ENCODE data around the gene COL18A1. TPM values are rescaled to one million over a fixed set of nuclear protein-coding genes. Genes with fewer than 3 reads are reported as not detected.

Gene COL18A1
- total and polyA plus RNA-seq, 10 donors, result 35.0 to 208 (median 86.4) TPM

DNA sequence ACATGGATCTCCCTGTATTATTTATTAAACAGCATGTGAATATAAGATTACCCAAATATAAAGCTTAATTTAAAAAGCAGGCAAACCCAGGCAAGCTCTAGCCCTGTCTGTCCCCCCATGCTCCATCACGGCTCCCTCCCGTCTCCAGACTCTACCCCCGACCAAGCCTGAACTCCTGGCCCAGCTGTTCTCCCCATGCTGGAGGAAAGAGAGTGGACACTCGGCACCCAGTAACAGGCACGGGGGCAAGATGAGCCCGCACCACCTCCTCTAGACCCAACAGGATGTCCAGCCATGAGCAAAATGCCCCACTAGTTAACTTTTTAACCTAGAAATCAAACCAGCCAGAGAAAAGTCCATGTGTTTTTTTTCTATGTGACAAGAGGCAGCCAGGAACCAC, 118.0 kb downstream of the COL18A1 start:
- no peak overlapping the region for H3K4me3 ChIP-seq
- 78 to 99% (median 98%) methylated on average over 6 of the region's 6 CpGs for WGBS, 5 donors
- DNase-seq, result peak; percentile 31
- peaks cover 0 to 30% (median 16%) of the 10 kb centered on the region in 6 donors for H3K4me1 ChIP-seq
- no peaks in the 10 kb centered on the region for H3K27me3 ChIP-seq (replicated peaks in 1 of 7)
- TF ChIP-seq POLR2AphosphoS5 (IDR thresholded peaks at IDR 0.05), result no peak
- TF ChIP-seq, protein P1, sequence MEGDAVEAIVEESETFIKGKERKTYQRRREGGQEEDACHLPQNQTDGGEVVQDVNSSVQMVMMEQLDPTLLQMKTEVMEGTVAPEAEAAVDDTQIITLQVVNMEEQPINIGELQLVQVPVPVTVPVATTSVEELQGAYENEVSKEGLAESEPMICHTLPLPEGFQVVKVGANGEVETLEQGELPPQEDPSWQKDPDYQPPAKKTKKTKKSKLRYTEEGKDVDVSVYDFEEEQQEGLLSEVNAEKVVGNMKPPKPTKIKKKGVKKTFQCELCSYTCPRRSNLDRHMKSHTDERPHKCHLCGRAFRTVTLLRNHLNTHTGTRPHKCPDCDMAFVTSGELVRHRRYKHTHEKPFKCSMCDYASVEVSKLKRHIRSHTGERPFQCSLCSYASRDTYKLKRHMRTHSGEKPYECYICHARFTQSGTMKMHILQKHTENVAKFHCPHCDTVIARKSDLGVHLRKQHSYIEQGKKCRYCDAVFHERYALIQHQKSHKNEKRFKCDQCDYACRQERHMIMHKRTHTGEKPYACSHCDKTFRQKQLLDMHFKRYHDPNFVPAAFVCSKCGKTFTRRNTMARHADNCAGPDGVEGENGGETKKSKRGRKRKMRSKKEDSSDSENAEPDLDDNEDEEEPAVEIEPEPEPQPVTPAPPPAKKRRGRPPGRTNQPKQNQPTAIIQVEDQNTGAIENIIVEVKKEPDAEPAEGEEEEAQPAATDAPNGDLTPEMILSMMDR (IDR thresholded peaks at IDR 0.05 in 8 of 11, conservative IDR thresholded peaks at IDR 0.05 in 3 of 11), result no peak
- TF ChIP-seq POLR2A (IDR thresholded peaks at IDR 0.05), result no peak
- H3K36me3 ChIP-seq, result peaks cover 0 to 81% (median 14%) of the 10 kb centered on the region in 6 donors
- no peak overlapping the region for H3K27ac ChIP-seq
- H3K9me3 ChIP-seq, result peaks cover 3 to 41% (median 38%) of the 10 kb centered on the region in 8 donors
- intact Hi-C loops (cut with DNase I; ENCODE audit: low total_unique reads), result no loop called here

DNA sequence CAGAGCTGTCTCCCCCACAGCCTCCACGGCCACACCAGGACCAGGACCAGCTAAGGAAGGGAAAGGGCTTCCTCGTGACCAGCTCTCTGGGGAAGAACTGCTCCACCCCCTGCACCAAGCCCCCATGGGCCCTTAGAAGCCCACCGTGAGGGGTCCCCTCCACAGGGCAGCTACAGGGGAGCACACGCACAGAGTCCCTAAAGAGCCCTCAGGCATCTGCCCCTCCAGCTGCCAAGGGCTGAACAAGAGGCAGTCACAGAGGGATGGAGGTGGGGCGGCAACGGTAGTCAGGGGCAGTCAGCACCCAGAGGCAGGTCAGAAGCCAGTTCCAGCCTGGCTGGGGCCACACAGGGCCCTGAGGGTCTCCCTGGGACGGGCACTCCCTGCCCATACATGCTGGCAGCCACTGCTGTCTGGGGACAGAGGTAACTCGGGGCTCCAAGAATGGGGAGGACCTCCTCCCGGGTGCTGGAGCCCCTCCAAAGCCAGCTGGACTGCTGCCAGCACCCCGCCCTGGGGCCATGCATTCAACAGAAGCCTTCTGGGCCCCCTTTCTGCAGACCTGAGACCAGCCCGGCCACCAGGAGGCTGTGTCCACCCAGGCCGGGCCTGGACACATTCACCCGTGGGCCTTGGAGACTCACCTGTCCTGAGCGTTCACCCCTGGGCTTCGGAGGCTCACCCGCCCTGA, 118.6 kb downstream of the COL18A1 start:
- Histone ChIP-seq H3K4me3 (no peak overlapping the region), H3K9me3 (peaks cover 3 to 35% (median 32%) of the 10 kb centered on the region in 8 donors), H3K27ac (no peak overlapping the region), H3K4me1 (peaks cover 0 to 25% (median 16%) of the 10 kb centered on the region in 6 donors), H3K36me3 (peaks cover 0 to 83% (median 17%) of the 10 kb centered on the region in 6 donors), H3K27me3 (replicated peaks in 1 of 7) (no peaks in the 10 kb centered on the region)
- peak; percentile 69 for DNase-seq
- intact Hi-C loops (cut with DNase I; ENCODE audit: low total_unique reads), result no loop called here
- 90 to 95% (median 93%) methylated on average over 10 to 16 of the region's 16 CpGs for WGBS, 5 donors
- peak in 1 of 3 donors; percentile 23 for TF ChIP-seq POLR2AphosphoS5 (IDR thresholded peaks at IDR 0.05)
- TF ChIP-seq, protein P1 (IDR thresholded peaks at IDR 0.05 in 8 of 11, conservative IDR thresholded peaks at IDR 0.05 in 3 of 11), result no peak

DNA sequence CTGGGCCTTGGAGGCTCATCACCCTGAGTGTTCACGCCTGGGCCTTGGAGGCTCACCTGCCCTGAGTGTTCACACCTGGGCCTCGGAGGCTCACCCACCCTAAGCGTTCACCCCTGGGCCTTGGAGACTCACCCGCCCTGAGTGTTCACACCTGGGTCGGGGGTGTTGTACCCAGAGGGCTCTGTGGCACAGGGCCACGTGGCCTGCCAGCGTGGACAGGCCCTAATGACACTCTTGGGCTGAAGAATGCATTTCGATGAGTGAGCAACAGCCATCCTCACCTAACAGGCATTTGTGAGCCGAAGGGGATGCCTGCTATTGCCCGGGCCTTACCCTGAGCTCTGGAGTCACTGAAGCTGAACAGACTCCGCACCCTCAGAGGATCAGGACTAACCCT, 119.8 kb downstream of the COL18A1 start:
- H3K4me1 ChIP-seq, result peaks cover 0 to 20% (median 13%) of the 10 kb centered on the region in 6 donors
- peaks cover 1 to 23% (median 20%) of the 10 kb centered on the region in 8 donors for H3K9me3 ChIP-seq
- no peak overlapping the region for H3K4me3 ChIP-seq
- peak overlapping the region in 5 of 8 donors; percentile 12 to 63 (median 38) for H3K27ac ChIP-seq
- intact Hi-C loops (cut with DNase I; ENCODE audit: low total_unique reads), result no loop called here
- H3K36me3 ChIP-seq, result peaks cover 0 to 92% (median 21%) of the 10 kb centered on the region in 6 donors
- no peak for TF ChIP-seq POLR2A (IDR thresholded peaks at IDR 0.05)
- no peak for TF ChIP-seq POLR2AphosphoS5 (IDR thresholded peaks at IDR 0.05)
- TF ChIP-seq, protein P1 (IDR thresholded peaks at IDR 0.05 in 8 of 11, conservative IDR thresholded peaks at IDR 0.05 in 3 of 11), result no peak
- DNase-seq, result peak; percentile 35
- 91 to 97% (median 94%) methylated on average over 5 to 11 of the region's 11 CpGs; no CpG with 5 or more reads in 1 of the 5 donors for whole genome bisulfite sequencing, 5 donors
- no peaks in the 10 kb centered on the region for H3K27me3 ChIP-seq (replicated peaks in 1 of 7)

DNA sequence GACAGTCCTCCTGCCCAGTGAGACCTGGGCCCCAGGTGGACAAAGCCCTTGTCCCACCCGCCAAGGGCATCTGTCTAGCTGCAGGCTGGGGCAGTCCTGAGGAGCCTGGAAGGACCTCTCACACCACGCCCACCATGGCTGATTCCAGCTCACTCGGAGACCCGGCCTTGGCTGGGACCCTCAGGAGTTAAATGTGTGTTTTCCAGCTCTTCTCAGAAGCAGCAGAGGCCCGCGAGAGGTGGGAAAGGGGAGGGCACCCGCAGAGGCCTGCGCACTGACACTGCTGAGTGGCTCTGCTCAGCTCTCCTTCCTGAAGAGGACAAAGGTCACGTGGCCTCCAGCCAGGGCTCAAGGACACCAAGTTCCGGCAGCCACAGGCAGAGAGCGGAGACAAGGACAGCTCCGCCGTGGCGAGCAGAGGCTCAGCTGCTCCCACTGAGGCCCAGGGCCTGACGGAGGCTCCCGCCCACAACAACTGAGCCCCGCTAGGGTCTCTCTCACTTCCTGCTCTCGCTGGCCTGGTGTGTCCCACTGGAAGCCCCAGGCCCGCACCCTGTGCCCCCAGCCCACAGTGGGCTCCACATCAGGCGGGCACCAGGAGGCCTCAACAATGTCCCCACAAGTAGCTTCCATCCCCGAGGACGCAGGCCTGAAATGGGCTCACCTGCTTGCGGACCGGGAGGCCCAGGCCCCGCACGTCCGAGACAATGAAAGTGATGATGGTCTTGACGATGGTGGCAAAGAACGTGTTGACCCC, 120.4 kb downstream of the COL18A1 start:
- peak overlapping the region in 6 of 8 donors; percentile 12 to 63 (median 36) for H3K27ac ChIP-seq
- no peaks in the 10 kb centered on the region for H3K27me3 ChIP-seq (replicated peaks in 1 of 7)
- H3K36me3 ChIP-seq, result peaks cover 0 to 94% (median 24%) of the 10 kb centered on the region in 6 donors
- intact Hi-C loops (cut with DNase I; ENCODE audit: low total_unique reads), result no loop called here
- peaks cover 0 to 17% (median 14%) of the 10 kb centered on the region in 8 donors for H3K9me3 ChIP-seq
- peak; percentile 71 to 81 (median 80) for TF ChIP-seq POLR2AphosphoS5 (IDR thresholded peaks at IDR 0.05)
- TF ChIP-seq, protein P1 (IDR thresholded peaks at IDR 0.05 in 8 of 11, conservative IDR thresholded peaks at IDR 0.05 in 3 of 11), result no peak
- no peak for TF ChIP-seq POLR2A (IDR thresholded peaks at IDR 0.05)
- WGBS, 5 donors, result 66 to 87% (median 79%) methylated on average over 19 to 29 of the region's 29 CpGs
- no peak overlapping the region for H3K4me3 ChIP-seq
- peak; percentile 85 for DNase-seq
- peaks cover 0 to 20% (median 13%) of the 10 kb centered on the region in 6 donors for H3K4me1 ChIP-seq

All from spleen (tissue), 11 donors.